ENCODE results near the gene ITGAE. TPM values are rescaled to one million over a fixed set of nuclear protein-coding genes. Genes with fewer than 3 reads are reported as not detected.

Gene ITGAE
- total RNA-seq, 2 experiments from 2014 or later = 48.1 to 52.0 TPM

DNA sequence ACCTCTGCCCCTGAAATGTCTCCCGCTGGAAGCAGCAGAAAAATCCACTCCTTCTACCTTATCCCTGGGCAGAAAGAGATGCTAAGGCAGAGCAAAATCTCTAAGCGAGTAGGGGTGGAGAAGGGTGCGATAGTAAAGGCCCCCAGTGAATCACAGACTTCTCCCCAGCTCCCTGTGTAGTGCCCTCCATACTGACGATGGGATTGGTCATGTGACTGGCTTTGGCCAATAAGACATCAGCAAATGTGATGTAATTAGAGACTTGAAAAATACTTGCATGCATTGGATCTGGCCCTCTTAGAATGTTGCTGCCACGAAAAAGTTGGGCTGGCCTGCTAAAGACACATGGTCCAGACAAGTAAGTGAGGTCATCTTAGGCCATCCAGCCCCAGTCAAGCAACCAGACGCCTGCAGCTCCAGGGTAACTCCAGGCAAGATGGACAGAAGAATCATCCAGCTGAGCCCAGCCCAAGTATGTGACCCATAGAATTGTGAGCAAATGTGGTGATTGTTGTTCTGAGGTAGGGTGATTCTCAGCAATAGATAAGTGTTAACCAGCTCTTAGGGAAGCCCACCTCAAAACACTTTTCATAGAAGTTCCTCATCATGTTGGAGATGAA is 41.3 kb downstream of the ITGAE start:
- Mint-ChIP-seq H3K4me1 (peaks cover 22% of the 10 kb centered on the region), H3K9me3 (peaks cover 10% of the 10 kb centered on the region), H3K4me3 (no peak overlapping the region), H3K27me3 (peaks cover 5% of the 10 kb centered on the region), H3K27ac (peak overlapping the region; percentile 44), H3K36me3 (peaks cover 10% of the 10 kb centered on the region)
- DNase-seq (no peak), ATAC-seq (ENCODE audit: low read depth) (no peak)
- POLR2A ChIA-PET = interaction anchor here (0.5 kb wide), 1 partner anchor 923 kb away, joined by 4 read pairs; no protein-coding TSS in a partner anchor

DNA sequence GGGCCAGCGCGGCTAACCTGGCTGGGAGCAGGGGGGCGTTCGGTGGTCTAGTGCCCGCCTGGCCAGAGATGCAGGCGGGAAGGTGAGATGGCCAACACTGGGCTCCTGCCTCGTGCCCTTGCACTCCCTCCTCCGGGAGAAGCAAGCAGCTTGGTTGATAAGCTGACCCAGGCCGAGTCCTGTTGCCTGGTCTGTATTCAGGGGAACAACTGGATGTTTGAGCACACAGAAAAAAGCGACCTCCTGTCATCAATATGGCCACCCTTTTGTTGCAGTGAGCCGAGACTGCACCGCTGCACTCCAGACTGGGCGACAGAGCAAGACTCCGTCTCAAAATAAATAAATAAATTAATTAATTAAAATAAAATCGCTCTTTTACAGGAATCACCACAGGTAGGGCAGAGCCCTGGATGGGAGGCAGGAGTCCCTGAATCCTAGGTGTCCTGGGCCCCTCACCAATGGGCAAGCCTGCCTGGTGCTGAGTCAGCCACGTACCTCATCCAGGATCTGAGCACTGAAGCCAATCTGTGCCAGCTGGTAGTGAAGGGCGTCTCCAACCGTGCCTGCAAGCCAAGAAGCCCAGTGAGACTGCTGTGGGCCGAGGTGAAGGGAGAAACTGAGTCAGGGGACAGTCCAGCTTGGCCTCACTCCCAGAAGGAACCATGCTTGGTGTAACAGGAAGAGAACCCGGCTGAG is 45.5 kb downstream of the ITGAE start:
- POLR2A ChIA-PET = interaction anchor here (1.0 to 1.6 kb wide), 2 partner anchors 14 to 16 kb away, joined by 3 to 5 read pairs; no protein-coding TSS in a partner anchor
- H3K4me3 Mint-ChIP-seq = peak overlapping the region; percentile 22
- peaks cover 13% of the 10 kb centered on the region for H3K4me1 Mint-ChIP-seq
- H3K9me3 Mint-ChIP-seq = peaks cover 6% of the 10 kb centered on the region
- ATAC-seq (ENCODE audit: low read depth) (no peak), DNase-seq (no peak)
- peaks cover 8% of the 10 kb centered on the region for H3K27me3 Mint-ChIP-seq
- peaks cover 7% of the 10 kb centered on the region for H3K36me3 Mint-ChIP-seq
- peak overlapping the region; percentile 58 for H3K27ac Mint-ChIP-seq

GRCh38 chr17:3754458-3755334 is 46.3 kb downstream of the ITGAE start:
- peak; percentile 77 for DNase-seq
- Mint-ChIP-seq H3K27ac (no peak overlapping the region), H3K9me3 (peaks cover 1% of the 10 kb centered on the region), H3K4me1 (peaks cover 19% of the 10 kb centered on the region), H3K27me3 (peaks cover 11% of the 10 kb centered on the region), H3K4me3 (no peak overlapping the region), H3K36me3 (peaks cover 2% of the 10 kb centered on the region)
- peak; percentile 85 for ATAC-seq (ENCODE audit: low read depth)
- POLR2A ChIA-PET = interaction anchor here (1.6 kb wide), 1 partner anchor 15 kb away, joined by 3 read pairs; no protein-coding TSS in a partner anchor

DNA sequence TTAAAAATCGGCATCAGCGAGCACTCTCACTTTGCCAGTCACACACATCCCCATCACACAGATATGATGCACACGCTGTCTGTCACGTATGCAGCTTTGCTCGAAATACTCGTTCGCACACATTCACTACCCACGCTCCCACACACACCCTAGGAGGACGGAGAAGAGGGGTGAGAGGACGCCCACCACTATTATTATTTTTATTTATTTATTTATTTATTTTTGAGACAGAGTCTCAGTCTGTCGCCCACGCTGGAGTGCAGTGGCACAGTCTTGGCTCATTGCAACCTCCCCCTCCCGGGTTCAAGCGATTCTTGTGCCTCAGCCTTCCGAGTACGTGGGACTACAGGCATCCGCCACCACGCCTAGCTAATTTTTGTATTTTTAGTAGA is 46.9 kb downstream of the ITGAE start:
- no peak overlapping the region for H3K27ac Mint-ChIP-seq
- H3K27me3 Mint-ChIP-seq = peaks cover 14% of the 10 kb centered on the region
- ATAC-seq (ENCODE audit: low read depth) (no peak), DNase-seq (no peak)
- H3K4me3 Mint-ChIP-seq = no peak overlapping the region
- POLR2A ChIA-PET = interaction anchor here (1.6 kb wide), 1 partner anchor 16 kb away, joined by 3 read pairs; no protein-coding TSS in a partner anchor
- peaks cover 19% of the 10 kb centered on the region for H3K4me1 Mint-ChIP-seq
- no peaks in the 10 kb centered on the region for H3K9me3 Mint-ChIP-seq
- H3K36me3 Mint-ChIP-seq = no peaks in the 10 kb centered on the region

DNA sequence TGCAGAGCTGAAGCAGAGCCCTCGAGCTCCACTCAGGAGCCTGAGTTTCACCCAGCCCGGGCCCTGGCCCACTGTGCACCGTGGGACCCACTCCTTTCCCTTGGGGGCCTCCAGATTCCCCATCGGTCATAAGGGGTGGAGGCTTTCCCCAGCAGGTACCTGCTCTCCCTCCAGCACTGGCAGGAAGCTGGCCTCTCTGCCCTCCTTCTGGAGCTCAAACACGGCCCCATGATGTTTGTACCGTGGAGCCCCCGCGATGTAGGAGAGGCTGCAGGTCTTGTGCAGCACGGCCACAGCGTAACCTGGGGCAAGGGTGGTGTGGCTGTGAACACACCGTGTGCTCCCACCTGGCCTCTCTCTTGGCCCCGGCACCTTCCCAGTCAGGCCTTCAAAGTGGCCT is 47.4 kb downstream of the ITGAE start:
- POLR2A ChIA-PET = interaction anchor here (0.8 kb wide), 1 partner anchor 14 kb away, joined by 3 read pairs; no protein-coding TSS in a partner anchor
- no peak overlapping the region for H3K27ac Mint-ChIP-seq
- DNase-seq = no peak
- no peak overlapping the region for H3K4me3 Mint-ChIP-seq
- no peaks in the 10 kb centered on the region for H3K36me3 Mint-ChIP-seq
- no peak for ATAC-seq (ENCODE audit: low read depth)
- H3K4me1 Mint-ChIP-seq = peaks cover 23% of the 10 kb centered on the region
- H3K9me3 Mint-ChIP-seq = no peaks in the 10 kb centered on the region
- peaks cover 17% of the 10 kb centered on the region for H3K27me3 Mint-ChIP-seq

DNA sequence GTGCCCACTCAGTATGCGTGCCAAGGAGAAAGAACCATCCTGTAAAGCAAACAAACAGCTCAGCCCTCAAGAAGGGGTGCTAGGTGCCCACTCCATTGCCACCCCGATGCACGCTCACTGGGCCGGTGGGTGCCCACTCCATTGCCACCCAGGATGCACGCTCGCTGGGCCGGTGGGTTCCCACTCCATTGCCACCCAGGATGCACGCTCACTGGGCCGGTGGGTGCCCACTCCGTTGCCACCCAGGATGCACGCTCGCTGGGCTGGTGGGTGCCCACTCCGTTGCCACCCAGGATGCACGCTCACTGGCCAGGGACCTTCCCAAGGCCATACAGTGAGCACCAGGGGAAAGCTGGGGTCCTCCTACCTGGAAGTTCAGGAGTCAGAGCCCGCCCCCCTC is 49.2 kb downstream of the ITGAE start:
- H3K27ac Mint-ChIP-seq = no peak overlapping the region
- no peak overlapping the region for H3K4me3 Mint-ChIP-seq
- ATAC-seq (ENCODE audit: low read depth) (no peak), DNase-seq (no peak)
- H3K9me3 Mint-ChIP-seq = no peaks in the 10 kb centered on the region
- peaks cover 18% of the 10 kb centered on the region for H3K27me3 Mint-ChIP-seq
- POLR2A ChIA-PET = interaction anchor here (0.7 to 3.0 kb wide), 7 partner anchors 11 to 94 kb away, joined by 3 to 17 read pairs (median 4); partner anchors contain the start of gene NCBP3
- H3K4me1 Mint-ChIP-seq = peaks cover 23% of the 10 kb centered on the region
- H3K36me3 Mint-ChIP-seq = no peaks in the 10 kb centered on the region

DNA sequence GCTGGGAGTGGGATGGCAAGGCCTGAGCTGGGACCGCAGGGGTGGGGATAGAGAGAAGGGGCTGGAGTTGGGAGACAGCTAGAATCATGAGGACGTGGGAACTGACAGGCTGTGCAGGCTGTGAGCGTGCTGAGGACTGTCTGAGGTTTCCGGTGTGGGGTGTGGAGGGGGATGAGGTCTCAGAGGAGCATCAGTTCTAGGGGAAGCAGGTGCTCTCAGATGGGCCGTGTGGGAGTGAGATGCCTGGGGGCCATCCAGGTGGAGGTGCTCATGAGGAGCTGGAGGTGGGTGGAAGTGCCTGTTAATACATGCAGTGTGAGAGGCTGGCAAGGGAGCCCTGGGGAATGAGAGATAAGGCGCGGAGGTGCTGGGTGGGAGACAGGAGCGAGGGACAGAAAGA is 50.1 kb downstream of the ITGAE start:
- H3K4me1 Mint-ChIP-seq = peaks cover 23% of the 10 kb centered on the region
- H3K27me3 Mint-ChIP-seq = peaks cover 19% of the 10 kb centered on the region
- POLR2A ChIA-PET = interaction anchor here (0.7 to 3.0 kb wide), 7 partner anchors 10 to 95 kb away, joined by 3 to 17 read pairs (median 3); partner anchors contain the start of gene NCBP3
- H3K9me3 Mint-ChIP-seq = no peaks in the 10 kb centered on the region
- H3K4me3 Mint-ChIP-seq = peak overlapping the region; percentile 79
- H3K27ac Mint-ChIP-seq = peak overlapping the region; percentile 83
- ATAC-seq (ENCODE audit: low read depth) (peak; percentile 82), DNase-seq (peak; percentile 71)
- no peaks in the 10 kb centered on the region for H3K36me3 Mint-ChIP-seq

DNA sequence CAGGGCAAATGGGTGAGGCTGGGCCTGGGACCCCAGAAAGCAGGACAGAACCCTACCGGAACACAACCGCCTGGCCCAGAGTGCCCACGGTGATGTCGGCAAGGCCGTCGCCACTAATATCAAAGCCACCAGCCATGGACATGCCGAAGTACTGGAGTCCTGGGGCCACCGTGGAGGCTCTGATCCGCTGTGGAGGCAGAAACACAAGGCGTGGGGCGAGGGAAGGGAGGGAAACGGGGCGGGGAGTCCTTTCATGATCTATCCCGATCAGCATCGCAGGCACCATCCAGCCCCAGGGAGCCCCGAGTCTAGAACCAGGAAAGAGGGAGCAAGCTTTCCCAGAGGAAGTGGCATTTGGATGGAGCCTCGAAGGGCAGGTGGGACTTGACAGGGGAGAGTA is 50.7 kb downstream of the ITGAE start:
- H3K4me1 Mint-ChIP-seq = peaks cover 20% of the 10 kb centered on the region
- POLR2A ChIA-PET = interaction anchor here (1.5 to 3.0 kb wide), 3 partner anchors 11 to 19 kb away, joined by 4 to 17 read pairs (median 7); no protein-coding TSS in a partner anchor
- peak overlapping the region; percentile 79 for H3K4me3 Mint-ChIP-seq

DNA sequence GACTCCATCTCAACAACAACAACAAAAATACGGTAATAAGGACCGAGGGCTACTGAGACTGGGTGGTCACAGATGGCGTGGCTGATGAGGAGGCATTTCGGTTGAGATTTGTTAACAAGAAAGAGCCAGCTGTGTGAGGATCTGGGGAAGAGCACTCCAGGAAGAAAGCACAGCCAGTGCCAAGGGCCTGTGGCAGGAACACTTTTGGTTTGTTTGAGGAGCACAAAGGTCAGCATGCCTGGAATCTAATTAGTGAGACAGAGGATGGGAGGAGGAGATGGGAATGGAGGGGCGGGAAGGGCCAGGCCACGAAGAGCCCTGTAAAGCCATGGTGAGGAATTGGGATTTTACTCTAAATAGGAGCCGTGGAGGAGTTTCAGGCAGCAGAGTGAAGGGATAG is 52.4 kb downstream of the ITGAE start:
- peak overlapping the region; percentile 60 for H3K27ac Mint-ChIP-seq
- POLR2A ChIA-PET = interaction anchor here (1.9 kb wide), 1 partner anchor 10 kb away, joined by 7 read pairs; no protein-coding TSS in a partner anchor

More for the DNA sequence above, 50.7 kb downstream of the ITGAE start:
- DNase-seq (no peak), ATAC-seq (ENCODE audit: low read depth) (no peak)
- Mint-ChIP-seq H3K36me3 (no peaks in the 10 kb centered on the region), H3K27me3 (peaks cover 23% of the 10 kb centered on the region), H3K27ac (peak overlapping the region; percentile 83), H3K9me3 (no peaks in the 10 kb centered on the region)

GRCh38 chr17:3747805-3748204 is 53.2 kb downstream of the ITGAE start:
- peaks cover 19% of the 10 kb centered on the region for H3K4me1 Mint-ChIP-seq
- peaks cover 25% of the 10 kb centered on the region for H3K27me3 Mint-ChIP-seq
- DNase-seq (no peak), ATAC-seq (ENCODE audit: low read depth) (no peak)
- no peaks in the 10 kb centered on the region for H3K36me3 Mint-ChIP-seq
- POLR2A ChIA-PET = interaction anchor here (0.6 kb wide), 1 partner anchor 381 kb away, joined by 3 read pairs; no protein-coding TSS in a partner anchor
- no peak overlapping the region for H3K4me3 Mint-ChIP-seq
- no peak overlapping the region for H3K27ac Mint-ChIP-seq
- H3K9me3 Mint-ChIP-seq = no peaks in the 10 kb centered on the region

More for the DNA sequence above, 52.4 kb downstream of the ITGAE start:
- DNase-seq (no peak), ATAC-seq (ENCODE audit: low read depth) (no peak)
- Mint-ChIP-seq H3K27me3 (peaks cover 25% of the 10 kb centered on the region), H3K36me3 (no peaks in the 10 kb centered on the region), H3K9me3 (no peaks in the 10 kb centered on the region), H3K4me1 (peaks cover 20% of the 10 kb centered on the region), H3K4me3 (no peak overlapping the region)

DNA sequence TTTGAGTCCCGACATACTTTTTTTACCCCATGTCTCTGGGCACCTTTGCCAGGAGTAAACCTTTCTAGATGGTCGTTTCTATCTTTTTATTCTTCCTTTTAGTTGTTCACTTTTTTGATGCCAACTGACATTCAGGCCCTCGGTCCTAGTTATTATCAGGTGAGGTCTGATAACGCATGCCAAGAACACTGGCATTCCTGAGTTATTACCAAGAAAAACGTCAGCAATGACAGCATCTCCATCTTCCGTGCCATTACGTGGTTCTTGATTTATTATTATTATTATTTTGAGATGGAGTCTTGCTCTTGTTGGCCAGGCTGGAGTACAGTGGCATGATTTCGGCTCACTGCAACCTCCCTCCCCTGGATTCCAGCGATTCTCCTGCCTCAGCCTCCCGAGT is 55.9 kb downstream of the ITGAE start:
- POLR2A ChIA-PET = no interaction called here
- Mint-ChIP-seq H3K9me3 (no peaks in the 10 kb centered on the region), H3K27me3 (peaks cover 22% of the 10 kb centered on the region), H3K4me3 (no peak overlapping the region), H3K4me1 (peaks cover 15% of the 10 kb centered on the region), H3K36me3 (no peaks in the 10 kb centered on the region), H3K27ac (no peak overlapping the region)
- no peak for DNase-seq
- no peak for ATAC-seq (ENCODE audit: low read depth)

DNA sequence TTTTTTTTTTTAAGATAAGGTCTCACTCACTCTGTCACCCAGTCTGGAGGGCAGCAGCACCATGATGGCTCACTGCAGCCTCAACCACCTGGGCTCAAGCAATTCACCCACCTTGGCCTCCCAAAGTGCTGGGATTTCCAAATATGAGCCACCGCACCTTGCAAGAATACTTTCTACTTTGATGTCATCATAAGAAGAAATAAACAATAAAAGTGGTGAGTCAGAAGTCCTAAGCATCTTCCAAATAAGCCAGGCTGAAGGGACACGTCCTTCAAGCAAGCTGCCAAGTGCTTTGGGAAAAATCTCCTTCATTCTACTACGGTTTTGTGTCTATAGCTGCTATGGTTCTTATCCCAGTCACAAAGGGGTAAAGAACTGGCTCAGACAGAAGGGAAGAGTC is 57.0 kb downstream of the ITGAE start:
- POLR2A ChIA-PET = no interaction called here
- no peak for ATAC-seq (ENCODE audit: low read depth)
- Mint-ChIP-seq H3K36me3 (no peaks in the 10 kb centered on the region), H3K27me3 (peaks cover 15% of the 10 kb centered on the region), H3K4me3 (no peak overlapping the region), H3K9me3 (no peaks in the 10 kb centered on the region), H3K27ac (no peak overlapping the region), H3K4me1 (peaks cover 19% of the 10 kb centered on the region)
- DNase-seq = no peak
